ENCODE data around the gene GATA3.

- TF ChIP-seq CTCF (IDR thresholded peaks at IDR 0.05; ENCODE audit: poor library complexity) (no peak), EZH2 (IDR thresholded peaks at IDR 0.05; ENCODE audit: borderline replicate concordance) (no peak), EZH2phosphoT487 (IDR thresholded peaks at IDR 0.05; ENCODE audit: low read depth, severe bottlenecking, unreplicated experiment) (no peak)
These were observed 37.2 kb upstream of the GATA3 start for GRCh38 chr10:8017277-8017676.

Data from hepatocyte (in vitro differentiated cells).